Effector memory CD8-positive, alpha-beta T cell (primary cell): Measurements from ENCODE around the gene MYO7A.

Experiments
- ATAC-seq: fragments of 150-1000 bp; cut with Tn5 transposase; replicated peaks from 2 replicates; pipeline ENCODE4 v1.10.0; 2021; ENCODE audit warnings: mild to moderate bottlenecking, moderate library complexity
- DNase-seq, 3 experiments: peaks; one replicate each; pipeline ENCODE4 v3.0.0; 2021
- H3K27ac Mint-ChIP-seq, 2 donors: one replicate each; pipeline ENCODE4 v1.8.0; 2022; ENCODE audit warnings: mild to moderate bottlenecking in 2 of 2, mixed read lengths in 2 of 2, moderate library complexity in 2 of 2
- H3K27me3 Mint-ChIP-seq, 2 donors: one replicate each; pipeline ENCODE4 v1.8.0; 2022; ENCODE audit warnings: mixed read lengths in 2 of 2
- H3K36me3 Mint-ChIP-seq: one replicate; pipeline ENCODE4 v1.8.0; 2022; ENCODE audit warnings: mild to moderate bottlenecking, moderate library complexity, mixed read lengths; ENCODE audit not compliant: insufficient read depth
- H3K4me1 Mint-ChIP-seq, 2 donors: one replicate each; pipeline ENCODE4 v1.8.0; 2022; ENCODE audit warnings: low read depth in 2 of 2, mixed read lengths in 2 of 2
- H3K4me3 Mint-ChIP-seq, 2 donors: one replicate each; pipeline ENCODE4 v1.8.0; 2022; ENCODE audit warnings: mild to moderate bottlenecking in 2 of 2, mixed read lengths in 2 of 2, moderate library complexity in 2 of 2
- H3K9me3 Mint-ChIP-seq, 2 donors: one replicate each; pipeline ENCODE4 v1.8.0; 2022; ENCODE audit warnings: mixed read lengths in 2 of 2
- total RNA-seq, 9 experiments: gene quantifications; one replicate each; lab custom pipeline; 2026; lab: John Stamatoyannopoulos, UW

MYO7A gene
- total RNA-seq = 0.06 to 1.8 (median 0.30) reads per million in 9 experiments

DNA sequence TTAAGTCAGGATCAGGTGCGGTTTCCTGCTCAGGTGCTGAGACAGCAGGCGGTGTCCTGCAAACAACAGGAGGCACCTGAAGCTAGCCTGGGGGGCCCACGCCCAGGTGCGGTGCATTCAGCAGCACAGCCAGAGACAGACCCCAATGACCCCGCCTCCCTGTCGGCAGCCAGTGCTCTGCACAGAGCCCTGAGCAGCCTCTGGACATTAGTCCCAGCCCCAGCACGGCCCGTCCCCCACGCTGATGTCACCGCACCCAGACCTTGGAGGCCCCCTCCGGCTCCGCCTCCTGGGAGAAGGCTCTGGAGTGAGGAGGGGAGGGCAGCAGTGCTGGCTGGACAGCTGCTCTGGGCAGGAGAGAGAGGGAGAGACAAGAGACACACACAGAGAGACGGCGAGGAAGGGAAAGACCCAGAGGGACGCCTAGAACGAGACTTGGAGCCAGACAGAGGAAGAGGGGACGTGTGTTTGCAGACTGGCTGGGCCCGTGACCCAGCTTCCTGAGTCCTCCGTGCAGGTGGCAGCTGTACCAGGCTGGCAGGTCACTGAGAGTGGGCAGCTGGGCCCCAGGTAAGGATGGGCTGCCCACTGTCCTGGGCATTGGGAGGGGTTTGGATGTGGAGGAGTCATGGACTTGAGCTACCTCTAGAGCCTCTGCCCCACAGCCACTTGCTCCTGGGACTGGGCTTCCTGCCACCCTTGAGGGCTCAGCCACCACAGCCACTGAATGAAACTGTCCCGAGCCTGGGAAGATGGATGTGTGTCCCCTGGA lies at the start of gene MYO7A:
MYO7A (plus strand) TSS at position 327 of the 772 bp plus-strand sequence. CDS start 2,389 bp downstream, outside the sequence.
- no peak for ATAC-seq
- peak within 1 kb of the TSS in 1 of 2 donors; percentile 83 for H3K27ac Mint-ChIP-seq

GRCh38 chr11:77079666-77080065 lies 48.4 kb upstream of the MYO7A start:
- H3K9me3 Mint-ChIP-seq = no peaks in the 10 kb centered on the region
- H3K4me3 Mint-ChIP-seq = no peak overlapping the region
- peaks cover 4 to 14% of the 10 kb centered on the region in 2 donors for H3K4me1 Mint-ChIP-seq
- no peaks in the 10 kb centered on the region for H3K27me3 Mint-ChIP-seq
- DNase-seq (no peak), ATAC-seq (no peak)
- no peak overlapping the region for H3K27ac Mint-ChIP-seq
- no peaks in the 10 kb centered on the region for H3K36me3 Mint-ChIP-seq

More for the DNA sequence above, at the start of gene MYO7A:
- DNase-seq = no peak
- Mint-ChIP-seq H3K27me3 (peaks cover 4 to 21% of the 10 kb centered on the region in 2 donors), H3K36me3 (no peaks in the 10 kb centered on the region), H3K9me3 (no peaks in the 10 kb centered on the region), H3K4me3 (peak within 1 kb of the TSS; percentile 46 to 73), H3K4me1 (peaks cover 10 to 13% of the 10 kb centered on the region in 2 donors)

- Mint-ChIP-seq H3K27ac (peak overlapping the region in 1 of 2 donors; percentile 90), H3K27me3 (no peaks in the 10 kb centered on the region), H3K9me3 (no peaks in the 10 kb centered on the region), H3K4me3 (no peak overlapping the region), H3K36me3 (no peaks in the 10 kb centered on the region), H3K4me1 (peaks cover 4 to 14% of the 10 kb centered on the region in 2 donors)
- ATAC-seq (no peak), DNase-seq (no peak)
Measured at GRCh38 chr11:77080643-77081210, 47.3 kb upstream of the MYO7A start.

DNA sequence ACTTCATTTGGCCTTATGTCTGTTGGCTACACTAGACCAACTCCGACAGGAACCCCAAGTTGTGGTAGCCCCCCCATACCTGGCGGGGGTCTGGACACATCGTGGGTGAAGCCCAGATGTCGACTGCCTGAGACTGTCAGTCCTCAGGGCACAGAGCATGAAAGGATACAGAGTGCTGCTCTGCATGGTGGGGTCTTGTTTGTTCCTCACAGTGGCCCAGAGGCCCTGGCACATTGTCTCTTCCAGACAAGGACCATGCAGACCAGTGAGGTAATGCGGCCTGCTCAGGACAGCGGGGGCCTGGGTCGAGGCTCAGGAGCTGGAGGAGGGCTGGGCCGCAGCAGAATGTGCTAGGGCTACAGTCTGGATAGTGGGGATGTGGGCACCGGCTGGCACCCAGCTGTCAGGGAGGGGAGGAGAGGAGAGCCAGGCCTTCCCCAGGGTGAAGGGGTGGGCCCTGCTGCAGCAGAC lies 46.6 kb upstream of the MYO7A start:
- H3K9me3 Mint-ChIP-seq = no peaks in the 10 kb centered on the region
- H3K36me3 Mint-ChIP-seq = no peaks in the 10 kb centered on the region
- peaks cover 4 to 14% of the 10 kb centered on the region in 2 donors for H3K4me1 Mint-ChIP-seq
- DNase-seq (no peak), ATAC-seq (no peak)
- H3K4me3 Mint-ChIP-seq = no peak overlapping the region
- peak overlapping the region; percentile 90 to 91 for H3K27ac Mint-ChIP-seq
- no peaks in the 10 kb centered on the region for H3K27me3 Mint-ChIP-seq

- Mint-ChIP-seq H3K4me3 (peak overlapping the region; percentile 73 to 80), H3K27me3 (no peaks in the 10 kb centered on the region), H3K4me1 (peaks cover 4 to 14% of the 10 kb centered on the region in 2 donors), H3K36me3 (no peaks in the 10 kb centered on the region), H3K9me3 (no peaks in the 10 kb centered on the region), H3K27ac (peak overlapping the region; percentile 90 to 91)
- peak; percentile 12 for ATAC-seq
- DNase-seq = no peak
Measured at GRCh38 chr11:77081976-77082836, 45.8 kb upstream of the MYO7A start.

DNA sequence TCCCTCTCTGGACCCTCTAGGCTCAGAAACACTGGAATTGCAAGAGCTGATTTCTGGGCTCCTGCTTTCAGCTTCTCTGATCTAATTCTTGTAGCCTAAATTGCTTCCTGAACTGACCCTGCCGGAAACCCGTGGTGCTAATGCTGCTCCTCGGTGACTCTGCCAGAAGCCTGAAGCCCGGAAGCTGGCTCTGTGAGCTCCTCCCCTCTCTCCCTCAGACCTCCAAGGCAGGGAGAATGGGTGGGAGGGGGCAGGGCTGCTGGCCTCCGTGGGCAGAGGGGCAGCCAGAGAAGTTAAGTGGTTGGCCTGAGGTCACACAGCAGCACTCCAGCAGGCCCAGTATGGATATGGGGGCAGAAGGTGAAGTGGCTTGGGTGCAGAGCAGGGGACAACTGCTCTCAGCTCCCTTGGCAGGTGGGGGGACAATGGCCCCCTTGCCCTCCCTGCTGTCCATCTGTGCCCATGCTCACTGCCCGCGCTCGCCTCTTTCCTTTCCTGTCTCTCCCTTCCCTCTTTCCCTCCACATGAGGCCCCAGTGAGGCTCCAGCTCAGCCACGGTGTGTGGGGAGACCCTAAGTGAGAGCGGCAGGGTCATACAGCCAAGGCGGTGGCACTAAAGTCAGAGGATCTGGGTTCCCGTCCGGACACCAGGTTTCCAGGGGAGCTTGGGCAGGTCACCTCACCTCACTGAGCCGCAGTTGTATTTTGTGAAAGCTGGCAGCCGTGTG lies 45.0 kb upstream of the MYO7A start:
- Mint-ChIP-seq H3K27me3 (no peaks in the 10 kb centered on the region), H3K36me3 (no peaks in the 10 kb centered on the region), H3K4me1 (peaks cover under 1 to 14% of the 10 kb centered on the region in 2 donors), H3K27ac (peak overlapping the region; percentile 90 to 91), H3K9me3 (no peaks in the 10 kb centered on the region), H3K4me3 (peak overlapping the region; percentile 73 to 80)
- ATAC-seq (peak; percentile 90), DNase-seq (peak in 1 of 3 experiments; percentile 20)

DNA sequence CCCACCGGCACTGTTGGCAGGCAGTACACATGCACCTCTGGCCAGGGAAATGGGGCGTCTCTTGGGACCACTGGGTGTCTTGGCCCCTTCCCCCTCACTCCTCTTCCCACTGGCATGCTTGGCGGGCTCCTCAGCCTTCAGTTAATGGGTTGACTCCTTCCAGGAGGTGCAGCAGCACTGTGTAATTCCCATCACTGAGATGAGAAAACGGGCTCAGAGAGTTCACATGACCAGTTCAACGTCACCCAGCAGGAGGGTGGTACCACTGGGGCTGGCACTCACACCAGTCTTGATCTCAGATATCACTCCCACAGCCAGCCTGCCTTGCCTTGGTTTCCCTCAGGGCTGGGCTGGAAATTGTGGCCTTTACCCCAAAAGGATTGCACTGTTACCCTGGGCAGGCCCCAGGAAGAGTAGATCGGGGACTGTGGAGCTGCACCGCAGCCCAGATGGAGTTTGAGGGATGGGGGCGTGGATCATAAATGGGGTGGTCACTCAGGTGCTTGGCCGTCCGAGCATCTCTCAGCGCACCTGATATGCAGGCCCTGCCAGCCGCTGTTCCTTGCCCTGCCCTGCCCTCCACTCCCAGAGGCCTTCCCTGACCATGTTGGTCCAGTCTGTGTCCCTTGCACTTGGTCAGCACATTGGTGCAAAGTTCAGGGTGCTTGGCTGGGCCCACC lies 44.3 kb upstream of the MYO7A start:
- no peaks in the 10 kb centered on the region for H3K27me3 Mint-ChIP-seq
- ATAC-seq = no peak
- H3K9me3 Mint-ChIP-seq = no peaks in the 10 kb centered on the region
- peak overlapping the region; percentile 31 to 80 for H3K4me3 Mint-ChIP-seq
- peaks cover 0 to 14% of the 10 kb centered on the region in 2 donors for H3K4me1 Mint-ChIP-seq
- peak overlapping the region; percentile 90 to 91 for H3K27ac Mint-ChIP-seq
- H3K36me3 Mint-ChIP-seq = no peaks in the 10 kb centered on the region
- no peak for DNase-seq

GRCh38 chr11:77084581-77085191 lies 43.4 kb upstream of the MYO7A start:
- no peak for ATAC-seq
- Mint-ChIP-seq H3K27me3 (no peaks in the 10 kb centered on the region), H3K4me1 (peaks cover 0 to 14% of the 10 kb centered on the region in 2 donors), H3K4me3 (no peak overlapping the region), H3K36me3 (no peaks in the 10 kb centered on the region), H3K27ac (no peak overlapping the region), H3K9me3 (no peaks in the 10 kb centered on the region)
- DNase-seq = no peak

DNA sequence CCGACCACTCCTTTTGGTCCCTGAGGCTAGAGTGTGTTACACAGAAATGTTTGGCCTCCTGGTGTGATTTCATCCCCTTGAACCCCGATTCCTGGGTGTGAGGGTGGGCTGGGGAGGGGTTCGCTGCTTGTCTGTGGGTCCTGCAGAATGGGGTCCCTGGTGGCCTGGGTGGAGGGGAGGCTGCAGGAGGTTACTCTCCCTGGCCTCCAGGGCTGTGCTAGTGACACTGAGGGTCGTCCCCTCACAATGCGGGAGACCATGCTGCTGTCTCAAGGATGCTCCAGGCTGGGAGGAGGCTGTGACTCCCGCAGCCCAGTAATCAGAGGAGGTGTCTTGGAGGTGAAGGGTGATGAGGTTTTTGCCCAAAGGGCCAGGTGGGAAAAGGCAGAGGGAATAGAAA lies 42.4 kb upstream of the MYO7A start:
- DNase-seq (no peak), ATAC-seq (no peak)
- no peak overlapping the region for H3K27ac Mint-ChIP-seq
- peaks cover 0 to 11% of the 10 kb centered on the region in 2 donors for H3K4me1 Mint-ChIP-seq
- H3K4me3 Mint-ChIP-seq = no peak overlapping the region
- H3K9me3 Mint-ChIP-seq = no peaks in the 10 kb centered on the region
- H3K27me3 Mint-ChIP-seq = no peaks in the 10 kb centered on the region
- H3K36me3 Mint-ChIP-seq = no peaks in the 10 kb centered on the region

DNA sequence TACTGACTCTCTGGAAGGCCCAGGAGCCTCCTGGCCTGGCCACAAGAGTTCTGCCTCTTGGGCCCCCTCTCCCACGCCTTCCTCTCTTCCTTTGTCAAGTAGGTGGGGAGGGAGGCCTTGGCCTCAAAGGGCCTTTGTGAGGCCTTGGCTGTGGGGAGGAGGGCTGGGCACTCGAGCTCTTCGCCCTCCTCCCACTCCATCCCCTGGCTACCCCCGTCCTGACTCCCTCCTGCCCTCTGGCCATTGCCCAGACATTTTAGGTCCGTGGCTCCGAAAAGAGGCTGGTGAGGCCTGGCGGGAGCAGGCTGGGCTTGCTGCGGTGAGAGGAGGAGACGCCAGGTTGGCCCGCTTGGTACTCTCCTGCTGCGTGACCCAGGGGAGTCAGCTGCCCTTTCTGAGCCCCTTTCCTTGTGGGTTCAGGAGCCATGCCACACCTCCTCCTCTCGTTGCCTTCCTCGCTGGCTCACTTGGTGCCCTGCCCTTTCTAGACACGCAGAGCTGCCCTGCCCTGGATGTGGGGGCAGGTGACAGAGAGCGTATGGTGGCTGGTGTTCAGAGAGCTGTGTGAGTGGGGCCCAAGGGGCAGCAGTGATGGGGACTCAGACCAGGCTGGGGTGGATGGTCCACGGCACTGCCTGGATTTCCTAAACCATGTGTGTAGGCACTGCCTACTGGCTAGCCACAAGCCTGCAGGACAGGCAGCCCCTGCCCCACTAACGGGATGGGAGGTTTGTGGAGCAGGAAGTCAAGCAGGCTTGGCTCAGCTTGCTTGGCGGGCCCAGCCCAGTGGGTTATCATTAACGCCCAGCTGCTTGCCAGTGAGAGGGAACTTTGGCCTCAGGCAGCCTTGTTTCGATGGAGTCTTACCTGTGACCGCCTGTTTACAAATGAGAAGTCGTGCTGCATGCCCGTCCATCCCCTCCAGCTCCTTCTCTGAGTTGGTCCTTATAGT lies 41.2 kb upstream of the MYO7A start:
- H3K27me3 Mint-ChIP-seq = no peaks in the 10 kb centered on the region
- H3K9me3 Mint-ChIP-seq = no peaks in the 10 kb centered on the region
- peaks cover 0 to 14% of the 10 kb centered on the region in 2 donors for H3K4me1 Mint-ChIP-seq
- ATAC-seq (no peak), DNase-seq (no peak)
- H3K36me3 Mint-ChIP-seq = peaks cover 3% of the 10 kb centered on the region
- H3K27ac Mint-ChIP-seq = no peak overlapping the region
- no peak overlapping the region for H3K4me3 Mint-ChIP-seq

- H3K36me3 Mint-ChIP-seq = peaks cover 3% of the 10 kb centered on the region
- H3K27ac Mint-ChIP-seq = no peak overlapping the region
- no peaks in the 10 kb centered on the region for H3K9me3 Mint-ChIP-seq
- no peaks in the 10 kb centered on the region for H3K27me3 Mint-ChIP-seq
- H3K4me3 Mint-ChIP-seq = no peak overlapping the region
- DNase-seq (no peak), ATAC-seq (no peak)
- H3K4me1 Mint-ChIP-seq = peaks cover 0 to 5% of the 10 kb centered on the region in 2 donors
Measured at GRCh38 chr11:77087723-77088225, 40.3 kb upstream of the MYO7A start.
